HEK293T (cell line): ENCODE results near the gene LUZP4.
"Not testable (repeated sequence)": the region's sequence is repeated elsewhere in the genome, so short reads cannot be mapped to it uniquely, and the experiment has no call there.

ENCODE experiments used
- CTCF ChIA-PET: fragments of 350-600 bp; formaldehyde crosslinking; extraction: SDS; loops from one replicate; lab custom pipeline; 2021; ENCODE audit warnings: antibody characterized with exemption, inconsistent platforms; lab: Yijun Ruan, JAX
- POLR2A ChIA-PET: fragments of 350-600 bp; formaldehyde crosslinking; extraction: SDS; loops from one replicate; lab custom pipeline; 2020; ENCODE audit warnings: antibody characterized with exemption, inconsistent platforms; lab: Yijun Ruan, JAX
- DNase-seq: peaks from one replicate; pipeline ENCODE4 v3.0.0; 2012; ENCODE audit warnings: mixed read lengths; ENCODE audit errors: extremely low spot score
- ARNT ChIP-seq: fragments of 450-650 bp; IDR thresholded peaks from 2 replicates; pipeline ENCODE4 v1.6.1; 2017; ENCODE audit warnings: mild to moderate bottlenecking
- BHLHE40 ChIP-seq: fragments of 450-650 bp; IDR thresholded peaks from 2 replicates; pipeline ENCODE4 v1.6.1; 2016; ENCODE audit warnings: mild to moderate bottlenecking, moderate library complexity, borderline replicate concordance
- CTBP1 ChIP-seq: fragments of 450-650 bp; IDR thresholded peaks from 2 replicates; pipeline ENCODE4 v1.6.1; 2016; ENCODE audit warnings: borderline replicate concordance
- ELF4 ChIP-seq: fragments of 450-650 bp; IDR thresholded peaks from 2 replicates; pipeline ENCODE4 v1.6.1; 2017; ENCODE audit warnings: antibody characterized with exemption
- FOXA1 ChIP-seq: fragments of 450-650 bp; IDR thresholded peaks from 2 replicates; pipeline ENCODE4 v1.6.1; 2016; ENCODE audit warnings: mild to moderate bottlenecking
- FOXK2 ChIP-seq: fragments of 450-650 bp; IDR thresholded peaks from 2 replicates; pipeline ENCODE4 v1.6.1; 2016; ENCODE audit warnings: mild to moderate bottlenecking
- FOXM1 ChIP-seq: fragments of 450-650 bp; IDR thresholded peaks from 2 replicates; pipeline ENCODE4 v1.6.1; 2017; ENCODE audit warnings: mild to moderate bottlenecking, borderline replicate concordance
- HDGF ChIP-seq: fragments of 450-650 bp; IDR thresholded peaks from 2 replicates; pipeline ENCODE4 v1.6.1; 2017; ENCODE audit warnings: antibody characterized with exemption, borderline replicate concordance
- L3MBTL2 ChIP-seq: fragments of 450-650 bp; conservative IDR thresholded peaks from 2 replicates; pipeline ENCODE4 v1.6.1; 2016; ENCODE audit warnings: mild to moderate bottlenecking
- LEF1 ChIP-seq: fragments of 450-650 bp; IDR thresholded peaks from 2 replicates; pipeline ENCODE4 v1.6.1; 2017; ENCODE audit warnings: mild to moderate bottlenecking, borderline replicate concordance
- NFRKB ChIP-seq: fragments of 450-650 bp; IDR thresholded peaks from 2 replicates; pipeline ENCODE4 v1.6.1; 2016; ENCODE audit warnings: mild to moderate bottlenecking, moderate library complexity
- PKNOX1 ChIP-seq: fragments of 450-650 bp; IDR thresholded peaks from 2 replicates; pipeline ENCODE4 v1.6.1; 2016
- SP1 ChIP-seq: fragments of 450-650 bp; IDR thresholded peaks from 2 replicates; pipeline ENCODE4 v1.6.1; 2017
- SUZ12 ChIP-seq: fragments of 450-650 bp; IDR thresholded peaks from 2 replicates; pipeline ENCODE4 v1.6.1; 2016; ENCODE audit warnings: mild to moderate bottlenecking
- TARDBP ChIP-seq: fragments of 450-650 bp; IDR thresholded peaks from 2 replicates; pipeline ENCODE4 v1.6.1; 2016
- ZNF384 ChIP-seq: fragments of 450-650 bp; IDR thresholded peaks from 2 replicates; pipeline ENCODE4 v1.6.1; 2016

The LUZP4 gene

DNA sequence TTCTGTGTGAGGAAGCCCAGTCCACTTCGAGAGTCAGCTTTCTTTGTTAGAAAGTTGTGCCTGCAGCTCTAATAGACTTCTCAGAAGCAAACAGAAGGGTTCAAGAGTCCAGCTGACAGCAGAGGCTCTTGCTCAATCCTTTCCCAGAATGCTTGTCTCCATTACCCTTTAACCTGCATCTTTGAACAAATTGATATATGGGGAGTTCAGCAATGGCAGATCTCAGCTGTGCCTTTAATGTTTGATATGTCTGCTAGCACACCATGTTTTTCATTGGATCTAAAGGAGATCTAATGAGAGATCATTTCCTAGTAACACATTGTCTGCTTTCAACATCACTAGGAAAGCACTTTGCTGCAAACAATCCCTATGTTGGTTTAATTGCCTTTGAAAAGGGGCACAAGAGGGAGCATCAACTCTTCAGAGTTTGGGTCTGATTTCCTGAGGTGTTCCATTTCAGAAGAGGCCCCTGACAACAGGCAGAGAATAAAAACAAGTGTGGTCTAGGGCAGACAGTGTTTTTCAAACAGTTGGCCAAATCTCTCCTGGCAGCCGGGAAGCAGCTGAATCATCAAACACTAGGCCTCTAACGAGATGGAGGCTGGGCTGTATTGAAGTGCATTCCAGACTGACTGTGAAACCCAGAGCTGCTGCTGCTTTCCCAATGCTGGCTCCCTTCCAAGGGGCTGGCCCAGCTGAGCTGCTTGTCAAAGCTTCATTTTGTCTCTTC, 55.5 kb downstream of the LUZP4 start:
- TF ChIP-seq BHLHE40 (no peak), PKNOX1 (peak; percentile 45; the same call in 1 of the 2 replicates)
- ChIA-PET CTCF (interaction anchor here (0.6 kb wide), 1 partner anchor 373 kb away, joined by 3 read pairs; no protein-coding TSS in a partner anchor), POLR2A (no interaction called here)
- DNase-seq: peak; percentile 77

GRCh38 chrX:115345615-115346014, 56.1 kb downstream of the LUZP4 start:
- ChIA-PET POLR2A (no interaction called here), CTCF (no interaction called here)
- TF ChIP-seq NFRKB (no peak), ELF4 (no peak), HDGF (no peak), SUZ12 (no peak), LEF1 (no peak), ZNF384 (no peak), ARNT (no peak), FOXA1 (no peak), BHLHE40 (no peak)
- DNase-seq: no peak

DNA sequence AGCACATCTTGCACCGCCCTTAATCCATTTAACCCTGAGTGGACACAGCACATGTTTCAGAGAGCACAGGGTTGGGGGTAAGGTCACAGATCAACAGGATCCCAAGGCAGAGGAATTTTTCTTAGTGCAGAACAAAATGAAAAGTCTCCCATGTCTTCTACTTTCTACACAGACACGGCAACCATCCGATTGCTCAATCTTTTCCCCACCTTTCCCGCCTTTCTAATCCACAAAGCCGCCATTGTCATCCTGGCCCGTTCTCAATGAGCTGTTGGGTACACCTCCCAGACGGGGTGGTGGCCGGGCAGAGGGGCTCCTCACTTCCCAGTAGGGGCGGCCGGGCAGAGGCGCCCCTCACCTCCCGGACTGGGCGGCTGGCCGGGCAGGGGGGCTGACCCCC, 57.2 kb downstream of the LUZP4 start:
- CTCF ChIA-PET, POLR2A ChIA-PET, DNase-seq: not testable (repeated sequence)

GRCh38 chrX:115348446-115349225, 59.1 kb downstream of the LUZP4 start:
- CTCF ChIA-PET: no interaction called here

GRCh38 chrX:115350711-115351381, 61.3 kb downstream of the LUZP4 start:
- ChIA-PET POLR2A (no interaction called here), CTCF (no interaction called here)
- TF ChIP-seq FOXA1: no peak
- TF ChIP-seq HDGF: no peak
- no peak for TF ChIP-seq ELF4
- no peak for DNase-seq

More at GRCh38 chrX:115348446-115349225, 59.1 kb downstream of the LUZP4 start:
- no peak for DNase-seq
- POLR2A ChIA-PET: no interaction called here
- no peak for TF ChIP-seq LEF1
- TF ChIP-seq FOXA1: no peak
- no peak for TF ChIP-seq NFRKB
- no peak for TF ChIP-seq HDGF
- TF ChIP-seq CTBP1: no peak
- TF ChIP-seq FOXM1: no peak
- TF ChIP-seq BHLHE40: no peak
- TF ChIP-seq FOXK2: no peak
- no peak for TF ChIP-seq ARNT
- no peak for TF ChIP-seq ZNF384
- no peak for TF ChIP-seq TARDBP
- TF ChIP-seq SUZ12: no peak
- no peak for TF ChIP-seq L3MBTL2
- TF ChIP-seq SP1: no peak
- TF ChIP-seq ELF4: no peak

GRCh38 chrX:115356369-115356768, 66.9 kb downstream of the LUZP4 start:
- ChIA-PET POLR2A (no interaction called here), CTCF (no interaction called here)
- DNase-seq: no peak
- TF ChIP-seq ELF4 (no peak), PKNOX1 (no peak), L3MBTL2 (no peak), LEF1 (no peak), ZNF384 (no peak), FOXK2 (no peak), SUZ12 (no peak), BHLHE40 (no peak), FOXM1 (no peak), TARDBP (no peak), FOXA1 (no peak), SP1 (no peak), HDGF (no peak), CTBP1 (no peak), NFRKB (no peak)
